NCI-H128 (cell line): ENCODE measurements around the gene DENND11.

Experiments
- DNase-seq: peaks from one replicate; lab custom pipeline; 2025; ENCODE audit not compliant: unreplicated experiment; lab: John Stamatoyannopoulos, UW

DENND11 gene

GRCh38 chr7:141702047-141702567, at the start of gene DENND11:
Gene DENND11 (minus strand): TSS chr7:141702166. CDS start chr7:141702153, 13 bp downstream.
- DNase-seq: peak; percentile 27

- no peak for DNase-seq
Observed at GRCh38 chr7:141748396-141748795, 46.4 kb upstream of the DENND11 start.

- DNase-seq: no peak
Observed at GRCh38 chr7:141744131-141744530, 42.2 kb upstream of the DENND11 start.

GRCh38 chr7:141742229-141742628, 40.3 kb upstream of the DENND11 start:
- DNase-seq: no peak

- DNase-seq: no peak
Observed at GRCh38 chr7:141739250-141739649, 37.3 kb upstream of the DENND11 start.

GRCh38 chr7:141738592-141739013, 36.6 kb upstream of the DENND11 start:
- no peak for DNase-seq

GRCh38 chr7:141737836-141738591, 36.0 kb upstream of the DENND11 start, which contains the start of gene SSBP1:
Gene SSBP1 (plus strand): TSS chr7:141738358. CDS start chr7:141739167, 809 bp downstream.
- DNase-seq: peak; percentile 94

- DNase-seq: no peak
Observed at GRCh38 chr7:141737118-141737835, 35.3 kb upstream of the DENND11 start.

GRCh38 chr7:141731476-141732149, 29.6 kb upstream of the DENND11 start:
- DNase-seq: no peak

GRCh38 chr7:141729020-141729419, 27.1 kb upstream of the DENND11 start:
- no peak for DNase-seq

- DNase-seq: no peak
Observed at GRCh38 chr7:141722529-141722928, 20.6 kb upstream of the DENND11 start.

- no peak for DNase-seq
Observed at GRCh38 chr7:141717450-141717849, 15.5 kb upstream of the DENND11 start.

GRCh38 chr7:141715794-141716689, 14.1 kb upstream of the DENND11 start:
- DNase-seq: no peak

GRCh38 chr7:141715018-141715417, 13.1 kb upstream of the DENND11 start:
- DNase-seq: no peak

- DNase-seq: no peak
Observed at GRCh38 chr7:141714571-141714970, 12.6 kb upstream of the DENND11 start.

GRCh38 chr7:141713890-141714289, 11.9 kb upstream of the DENND11 start:
- no peak for DNase-seq

GRCh38 chr7:141712603-141713255, 10.8 kb upstream of the DENND11 start:
- no peak for DNase-seq

- DNase-seq: no peak
Observed at GRCh38 chr7:141710301-141710700, 8.3 kb upstream of the DENND11 start.

- DNase-seq: no peak
Observed at GRCh38 chr7:141709749-141710148, 7.8 kb upstream of the DENND11 start.

- DNase-seq: no peak
Observed at GRCh38 chr7:141709318-141709717, 7.4 kb upstream of the DENND11 start.
